Measurements from ENCODE around the gene ACVR1C.

The ACVR1C gene

GRCh38 chr2:157620956-157621355 is 7.7 kb downstream of the ACVR1C start:
- Mint-ChIP-seq H3K27me3 (ENCODE audit: low read depth) (peaks cover 26% of the 10 kb centered on the region), H3K4me3 (no peak overlapping the region), H3K27ac (no peak overlapping the region), H3K4me1 (no peaks in the 10 kb centered on the region), H3K36me3 (ENCODE audit: low read depth) (no peaks in the 10 kb centered on the region), H3K9me3 (peaks cover 9% of the 10 kb centered on the region)
- TF ChIP-seq CTCF (IDR thresholded peaks at IDR 0.05; ENCODE audit: unreplicated experiment in 3 of 3) = no peak

- TF ChIP-seq CTCF (IDR thresholded peaks at IDR 0.05; ENCODE audit: unreplicated experiment in 3 of 3) = no peak
- no peaks in the 10 kb centered on the region for H3K36me3 Mint-ChIP-seq (ENCODE audit: low read depth)
- H3K27me3 Mint-ChIP-seq (ENCODE audit: low read depth) = peaks cover 3% of the 10 kb centered on the region
- no peaks in the 10 kb centered on the region for H3K4me1 Mint-ChIP-seq
- peaks cover 4% of the 10 kb centered on the region for H3K9me3 Mint-ChIP-seq
- H3K27ac Mint-ChIP-seq = no peak overlapping the region
- no peak overlapping the region for H3K4me3 Mint-ChIP-seq
Measured at GRCh38 chr2:157611726-157612125, 16.9 kb downstream of the ACVR1C start.

GRCh38 chr2:157611110-157611509 is 17.6 kb downstream of the ACVR1C start:
- H3K9me3 Mint-ChIP-seq = peaks cover 4% of the 10 kb centered on the region
- no peak for TF ChIP-seq CTCF (IDR thresholded peaks at IDR 0.05; ENCODE audit: unreplicated experiment in 3 of 3)
- no peaks in the 10 kb centered on the region for H3K36me3 Mint-ChIP-seq (ENCODE audit: low read depth)
- no peak overlapping the region for H3K4me3 Mint-ChIP-seq
- H3K27me3 Mint-ChIP-seq (ENCODE audit: low read depth) = peaks cover 3% of the 10 kb centered on the region
- no peak overlapping the region for H3K27ac Mint-ChIP-seq
- no peaks in the 10 kb centered on the region for H3K4me1 Mint-ChIP-seq

GRCh38 chr2:157606534-157606933 is 22.1 kb downstream of the ACVR1C start:
- TF ChIP-seq CTCF (IDR thresholded peaks at IDR 0.05; ENCODE audit: unreplicated experiment in 3 of 3) = no peak
- Mint-ChIP-seq H3K9me3 (peaks cover 4% of the 10 kb centered on the region), H3K27ac (no peak overlapping the region), H3K27me3 (ENCODE audit: low read depth) (peaks cover 8% of the 10 kb centered on the region), H3K36me3 (ENCODE audit: low read depth) (no peaks in the 10 kb centered on the region), H3K4me3 (no peak overlapping the region), H3K4me1 (no peaks in the 10 kb centered on the region)

- peaks cover 13% of the 10 kb centered on the region for H3K27me3 Mint-ChIP-seq (ENCODE audit: low read depth)
- no peak overlapping the region for H3K27ac Mint-ChIP-seq
- no peak overlapping the region for H3K4me3 Mint-ChIP-seq
- H3K36me3 Mint-ChIP-seq (ENCODE audit: low read depth) = no peaks in the 10 kb centered on the region
- no peaks in the 10 kb centered on the region for H3K9me3 Mint-ChIP-seq
- no peaks in the 10 kb centered on the region for H3K4me1 Mint-ChIP-seq
- no peak for TF ChIP-seq CTCF (IDR thresholded peaks at IDR 0.05; ENCODE audit: unreplicated experiment in 3 of 3)
Measured at GRCh38 chr2:157603198-157603597, 25.5 kb downstream of the ACVR1C start.

GRCh38 chr2:157601807-157602206 is 26.9 kb downstream of the ACVR1C start:
- H3K9me3 Mint-ChIP-seq = no peaks in the 10 kb centered on the region
- no peak for TF ChIP-seq CTCF (IDR thresholded peaks at IDR 0.05; ENCODE audit: unreplicated experiment in 3 of 3)
- H3K4me3 Mint-ChIP-seq = no peak overlapping the region
- no peaks in the 10 kb centered on the region for H3K36me3 Mint-ChIP-seq (ENCODE audit: low read depth)
- no peaks in the 10 kb centered on the region for H3K4me1 Mint-ChIP-seq
- H3K27ac Mint-ChIP-seq = no peak overlapping the region
- H3K27me3 Mint-ChIP-seq (ENCODE audit: low read depth) = peaks cover 19% of the 10 kb centered on the region

All from nephron (organoid).